Prostate gland (tissue), 2 donors: Measurements from ENCODE around the gene RAD23B.

ENCODE experiments used
- POLR2AphosphoS5 ChIP-seq: sonication (generic); formaldehyde crosslinking; IDR thresholded peaks from one replicate; pipeline ENCODE4 v1.6.1; 2017; ENCODE audit warnings: antibody characterized with exemption
- TF ChIP-seq, protein P1 (sequence below), 4 experiments: fragments of 200-600 bp in 2 of 4; fragments of 450-650 bp in 2 of 4; sonication (generic) in 2 of 4; IDR thresholded peaks; 1 replicate in 3 of 4; 2 replicates in 1 of 4; pipeline ENCODE4 v1.5.1; 2016 to 2019; ENCODE audit warnings: antibody characterized with exemption in 4 of 4, mild to moderate bottlenecking in 2 of 4, moderate library complexity in 2 of 4

DNA sequence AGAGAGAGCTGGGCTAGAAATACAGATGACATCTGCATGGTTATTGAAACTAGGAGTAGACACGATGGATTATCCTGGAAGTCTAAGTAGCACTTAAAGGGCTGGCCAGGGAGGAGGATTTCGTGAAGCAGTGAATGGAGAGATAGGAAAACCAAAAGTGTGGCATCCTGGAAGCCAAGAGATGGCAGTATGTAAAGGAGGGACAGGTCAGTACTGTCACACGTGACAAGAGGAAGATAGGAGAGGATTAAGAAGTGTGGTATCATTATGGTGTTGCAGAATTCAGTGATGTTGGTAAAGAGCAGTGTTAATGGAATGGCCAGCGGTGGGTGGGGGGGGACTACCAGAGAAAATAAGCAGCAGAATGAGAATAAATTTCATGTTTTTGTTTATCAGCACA is 11.7 kb downstream of the RAD23B start:
- no peak for TF ChIP-seq POLR2AphosphoS5
- TF ChIP-seq, protein P1, sequence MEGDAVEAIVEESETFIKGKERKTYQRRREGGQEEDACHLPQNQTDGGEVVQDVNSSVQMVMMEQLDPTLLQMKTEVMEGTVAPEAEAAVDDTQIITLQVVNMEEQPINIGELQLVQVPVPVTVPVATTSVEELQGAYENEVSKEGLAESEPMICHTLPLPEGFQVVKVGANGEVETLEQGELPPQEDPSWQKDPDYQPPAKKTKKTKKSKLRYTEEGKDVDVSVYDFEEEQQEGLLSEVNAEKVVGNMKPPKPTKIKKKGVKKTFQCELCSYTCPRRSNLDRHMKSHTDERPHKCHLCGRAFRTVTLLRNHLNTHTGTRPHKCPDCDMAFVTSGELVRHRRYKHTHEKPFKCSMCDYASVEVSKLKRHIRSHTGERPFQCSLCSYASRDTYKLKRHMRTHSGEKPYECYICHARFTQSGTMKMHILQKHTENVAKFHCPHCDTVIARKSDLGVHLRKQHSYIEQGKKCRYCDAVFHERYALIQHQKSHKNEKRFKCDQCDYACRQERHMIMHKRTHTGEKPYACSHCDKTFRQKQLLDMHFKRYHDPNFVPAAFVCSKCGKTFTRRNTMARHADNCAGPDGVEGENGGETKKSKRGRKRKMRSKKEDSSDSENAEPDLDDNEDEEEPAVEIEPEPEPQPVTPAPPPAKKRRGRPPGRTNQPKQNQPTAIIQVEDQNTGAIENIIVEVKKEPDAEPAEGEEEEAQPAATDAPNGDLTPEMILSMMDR (IDR thresholded peaks at IDR 0.05): no peak
